ENCODE measurements around the gene DSC3. TPM values are rescaled to one million over a fixed set of nuclear protein-coding genes. Genes with fewer than 3 reads are reported as not detected.

DSC3 gene
- total RNA-seq, 1 experiment from 2014 or later = not detected

- DNase-seq (ENCODE audit: low read depth) = peak; percentile 21
Observed at GRCh38 chr18:30971338-30971956, 71.1 kb downstream of the DSC3 start.

GRCh38 chr18:30970196-30970816, 72.2 kb downstream of the DSC3 start:
- peak; percentile 35 for DNase-seq (ENCODE audit: low read depth)

- DNase-seq (ENCODE audit: low read depth) = no peak
Observed at GRCh38 chr18:30969670-30970170, 72.8 kb downstream of the DSC3 start.

GRCh38 chr18:30967701-30968100, 74.8 kb downstream of the DSC3 start:
- DNase-seq (ENCODE audit: low read depth) = no peak

- DNase-seq (ENCODE audit: low read depth) = no peak
Observed at GRCh38 chr18:30965237-30965636, 77.3 kb downstream of the DSC3 start.

- no peak for DNase-seq (ENCODE audit: low read depth)
Observed at GRCh38 chr18:30960661-30961060, 81.9 kb downstream of the DSC3 start.

GRCh38 chr18:30957066-30957465, 85.5 kb downstream of the DSC3 start:
- DNase-seq (ENCODE audit: low read depth) = no peak

GRCh38 chr18:30954262-30954661, 88.3 kb downstream of the DSC3 start:
- no peak for DNase-seq (ENCODE audit: low read depth)

GRCh38 chr18:30945761-30946160, 96.8 kb downstream of the DSC3 start:
- no peak for DNase-seq (ENCODE audit: low read depth)

- DNase-seq (ENCODE audit: low read depth) = no peak
Observed at GRCh38 chr18:30944773-30945417, 97.6 kb downstream of the DSC3 start.

- DNase-seq (ENCODE audit: low read depth) = no peak
Observed at GRCh38 chr18:30940952-30941539, 101.5 kb downstream of the DSC3 start.

Other genes with a start within 250 kb of the DSC3 start
- gene DSC2, start 59.7 kb upstream of the DSC3 start, total RNA-seq (2014; rRNA removed) = not detected in 2 replicates
- not detected in 2 replicates for gene DSC1, start 120.1 kb upstream of the DSC3 start, total RNA-seq (2014; rRNA removed)